SU-DHL-6 (cell line): Measurements from ENCODE around the gene MTERF4.

Source experiments
- EZH2phosphoT487 ChIP-seq: fragments of 200-600 bp; sonication (generic), shearing (Covaris generic); conservative IDR thresholded peaks from 2 replicates; pipeline ENCODE4 v1.6.1; 2018; ENCODE audit warnings: mild to moderate bottlenecking, antibody characterized with exemption, low read length, moderate library complexity, mixed read lengths
- TF ChIP-seq, protein P1 (sequence below): fragments of 200-600 bp; sonication (generic); IDR thresholded peaks from one replicate; pipeline ENCODE4 v1.5.1; 2017; ENCODE audit warnings: antibody characterized with exemption, mild to moderate bottlenecking, low read length, moderate library complexity; ENCODE audit not compliant: insufficient read depth, poor library complexity, severe bottlenecking

GRCh38 chr2:241064008-241064801, 37.9 kb downstream of the MTERF4 start:
- TF ChIP-seq, protein P1, sequence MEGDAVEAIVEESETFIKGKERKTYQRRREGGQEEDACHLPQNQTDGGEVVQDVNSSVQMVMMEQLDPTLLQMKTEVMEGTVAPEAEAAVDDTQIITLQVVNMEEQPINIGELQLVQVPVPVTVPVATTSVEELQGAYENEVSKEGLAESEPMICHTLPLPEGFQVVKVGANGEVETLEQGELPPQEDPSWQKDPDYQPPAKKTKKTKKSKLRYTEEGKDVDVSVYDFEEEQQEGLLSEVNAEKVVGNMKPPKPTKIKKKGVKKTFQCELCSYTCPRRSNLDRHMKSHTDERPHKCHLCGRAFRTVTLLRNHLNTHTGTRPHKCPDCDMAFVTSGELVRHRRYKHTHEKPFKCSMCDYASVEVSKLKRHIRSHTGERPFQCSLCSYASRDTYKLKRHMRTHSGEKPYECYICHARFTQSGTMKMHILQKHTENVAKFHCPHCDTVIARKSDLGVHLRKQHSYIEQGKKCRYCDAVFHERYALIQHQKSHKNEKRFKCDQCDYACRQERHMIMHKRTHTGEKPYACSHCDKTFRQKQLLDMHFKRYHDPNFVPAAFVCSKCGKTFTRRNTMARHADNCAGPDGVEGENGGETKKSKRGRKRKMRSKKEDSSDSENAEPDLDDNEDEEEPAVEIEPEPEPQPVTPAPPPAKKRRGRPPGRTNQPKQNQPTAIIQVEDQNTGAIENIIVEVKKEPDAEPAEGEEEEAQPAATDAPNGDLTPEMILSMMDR, result no peak
- TF ChIP-seq EZH2phosphoT487, result no peak
